HG02798 (cell line): ENCODE results near the gene METTL9.
"Not testable (repeated sequence)": the region's sequence is repeated elsewhere in the genome, so short reads cannot be mapped to it uniquely, and the experiment has no call there.

Experiments
- ATAC-seq: cut with Tn5 transposase; IDR thresholded peaks from one replicate; pipeline ENCODE4 v1.9.1; 2021; ENCODE audit warnings: mild to moderate bottlenecking; ENCODE audit not compliant: unreplicated experiment, poor library complexity

Gene METTL9

GRCh38 chr16:21654466-21654865 lies 55.1 kb downstream of the METTL9 start:
- no peak for ATAC-seq

- no peak for ATAC-seq
Measured at GRCh38 chr16:21654881-21655280, 55.5 kb downstream of the METTL9 start.

- ATAC-seq, result no peak
Measured at GRCh38 chr16:21656795-21657768, 57.7 kb downstream of the METTL9 start.

- no peak for ATAC-seq
Measured at GRCh38 chr16:21659124-21659523, 59.7 kb downstream of the METTL9 start.

DNA sequence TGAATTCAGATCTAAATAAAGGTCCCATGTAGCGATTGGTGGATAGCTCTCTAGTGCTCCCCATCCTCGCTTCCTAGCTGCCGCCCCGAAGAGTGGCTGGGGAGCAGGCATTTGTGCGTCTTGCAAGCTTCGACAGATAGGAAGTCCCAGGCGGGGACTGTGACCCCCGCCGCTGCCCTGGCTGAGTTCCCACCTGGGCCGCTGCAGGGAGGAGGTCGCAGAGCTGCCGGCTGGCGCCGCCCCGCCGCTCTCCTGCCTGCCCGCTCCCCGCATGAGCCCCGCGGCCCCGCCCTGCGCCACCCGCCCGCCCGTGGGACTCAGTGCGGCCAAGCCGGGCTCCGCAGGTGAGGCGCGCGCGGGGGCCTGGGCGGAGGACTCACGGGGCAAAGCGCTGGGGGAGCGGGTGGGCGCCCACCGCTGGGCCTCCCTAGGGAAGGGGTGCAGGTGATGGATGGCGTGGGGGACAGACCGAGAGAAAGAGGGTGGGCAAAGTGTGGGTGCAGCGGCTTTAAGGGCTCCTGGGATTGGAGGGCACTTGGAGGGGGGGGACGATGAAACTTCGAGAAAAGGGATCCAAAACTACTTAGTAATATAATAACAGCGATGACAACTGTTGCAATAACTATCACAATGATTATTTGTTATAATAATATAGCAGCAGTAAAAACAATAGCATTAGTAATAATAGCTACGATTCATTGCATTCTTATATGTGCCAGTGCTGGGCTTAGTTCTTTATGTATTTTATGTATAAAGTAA lies 64.7 kb downstream of the METTL9 start, which contains the start of gene OTOA:
Gene OTOA, plus strand, starts transcription at position 80 of the 759 bp plus-strand sequence. CDS start 14,547 bp downstream, outside the sequence.
- no peak for ATAC-seq

DNA sequence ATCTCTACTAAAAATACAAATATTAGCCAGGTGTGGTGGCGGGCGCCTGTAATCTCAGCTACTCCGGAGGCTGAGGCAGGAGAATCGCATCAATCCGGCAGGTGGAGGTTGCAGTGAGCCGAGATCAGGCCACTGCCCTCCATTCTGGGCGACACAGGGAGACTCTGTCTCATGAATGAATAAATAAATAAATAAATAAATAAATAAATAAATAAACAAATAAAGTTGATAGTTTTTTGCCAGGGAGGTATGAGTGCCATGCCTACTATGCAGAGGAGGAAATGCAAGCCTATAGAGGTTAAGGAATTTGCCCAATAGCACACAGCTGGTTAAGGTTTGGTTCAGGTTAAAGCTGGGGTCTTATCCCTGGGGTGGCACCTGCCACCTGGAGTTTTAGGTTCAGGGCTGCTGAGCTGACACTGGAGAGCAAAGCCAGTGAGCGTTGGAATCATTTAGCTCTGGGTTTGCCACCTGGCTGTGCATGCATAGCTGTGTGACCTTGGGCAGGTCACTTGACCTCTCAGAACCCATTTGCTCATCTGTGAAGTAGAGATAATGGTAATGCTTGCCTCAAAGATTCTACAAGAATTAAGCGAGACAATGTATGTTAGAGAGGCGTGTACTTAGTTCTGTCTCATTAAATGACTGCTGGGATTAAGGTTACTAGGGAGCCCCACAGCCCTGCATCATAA lies 65.6 kb downstream of the METTL9 start:
- no peak for ATAC-seq

- no peak for ATAC-seq
Measured at GRCh38 chr16:21666772-21667171, 67.4 kb downstream of the METTL9 start.

GRCh38 chr16:21667575-21667974 lies 68.2 kb downstream of the METTL9 start:
- no peak for ATAC-seq

DNA sequence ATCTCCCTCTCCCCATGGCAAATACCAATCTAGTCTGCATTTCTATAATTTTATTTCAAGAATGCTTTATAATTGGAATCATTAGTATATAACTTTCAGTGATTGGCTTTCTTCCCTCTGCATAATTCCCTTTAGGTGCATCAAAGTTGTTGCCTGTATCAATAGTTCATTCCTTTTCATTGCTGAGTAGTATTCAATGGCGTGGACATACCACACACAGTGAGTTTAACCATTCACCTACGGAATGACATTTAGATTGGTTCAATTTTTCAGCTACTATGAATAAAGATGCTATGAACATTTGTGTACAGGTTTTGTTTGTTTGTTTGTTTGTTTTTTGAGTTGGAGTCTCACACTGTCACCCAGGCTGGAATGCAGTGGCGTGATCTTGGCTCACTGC lies 74.1 kb downstream of the METTL9 start:
- ATAC-seq, result no peak

DNA sequence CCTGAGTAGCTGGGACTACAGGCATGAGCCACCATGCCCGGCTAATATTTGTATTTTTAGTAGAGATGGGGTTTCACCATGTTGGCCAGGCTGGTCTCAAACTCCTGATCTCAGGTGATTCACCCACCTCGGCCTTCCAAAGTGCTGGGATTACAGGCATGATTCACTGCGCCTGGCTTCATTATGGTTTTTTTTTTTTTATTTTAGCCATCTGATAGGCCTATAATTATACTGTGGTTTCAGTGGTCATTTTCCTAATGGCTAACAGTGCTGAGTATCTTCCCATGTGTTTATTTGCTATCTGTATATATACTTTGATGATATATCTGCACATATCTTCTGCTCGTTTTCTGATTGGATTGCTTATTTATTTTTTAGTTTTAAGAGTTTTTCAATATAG lies 75.1 kb downstream of the METTL9 start:
- ATAC-seq, result not testable (repeated sequence)

DNA sequence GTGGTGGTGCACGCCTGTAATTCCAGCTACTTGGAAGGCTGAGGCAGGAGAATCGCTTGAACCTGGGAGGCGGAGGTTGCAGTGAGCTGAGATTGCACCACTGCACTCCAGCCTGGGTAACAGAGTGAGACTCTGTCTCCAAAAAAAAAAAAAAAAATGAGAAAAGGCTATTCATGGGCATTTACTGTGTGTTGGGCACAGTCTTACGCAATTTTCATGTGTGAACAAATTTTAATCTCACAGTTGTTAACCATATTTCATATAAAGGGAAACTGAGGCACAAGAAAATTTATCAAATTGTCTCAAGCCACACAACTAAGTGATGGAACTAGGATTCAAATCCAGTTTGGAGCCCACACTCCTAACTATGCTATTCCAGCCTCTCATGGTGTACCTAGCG lies 81.3 kb downstream of the METTL9 start:
- not testable (repeated sequence) for ATAC-seq

- no peak for ATAC-seq
Measured at GRCh38 chr16:21683184-21683583, 83.8 kb downstream of the METTL9 start.

- ATAC-seq, result no peak
Measured at GRCh38 chr16:21684199-21684598, 84.8 kb downstream of the METTL9 start.

- no peak for ATAC-seq
Measured at GRCh38 chr16:21685034-21685455, 85.7 kb downstream of the METTL9 start.

- ATAC-seq, result no peak
Measured at GRCh38 chr16:21689107-21689506, 89.7 kb downstream of the METTL9 start.

- ATAC-seq, result not testable (repeated sequence)
Measured at GRCh38 chr16:21690967-21691366, 91.6 kb downstream of the METTL9 start.

DNA sequence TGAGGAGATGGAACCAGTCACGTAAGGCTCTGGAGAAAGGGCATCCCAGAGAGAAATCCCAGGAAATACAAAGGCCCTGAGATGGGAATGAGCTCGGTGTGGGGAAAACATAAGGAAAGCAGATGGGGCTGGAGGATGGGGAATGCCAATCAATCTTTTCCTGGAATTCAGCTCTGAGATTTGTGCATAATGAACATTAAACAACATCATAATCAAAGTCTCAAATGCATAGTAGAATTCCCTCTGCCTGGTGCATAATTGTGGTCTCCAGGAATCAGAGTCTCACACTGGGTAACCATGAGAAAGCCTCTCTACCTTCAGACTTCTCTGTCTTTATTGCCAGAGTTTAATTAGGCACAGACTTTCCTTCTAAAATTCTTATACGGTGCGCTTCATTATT lies 95.2 kb downstream of the METTL9 start:
- ATAC-seq, result no peak

DNA sequence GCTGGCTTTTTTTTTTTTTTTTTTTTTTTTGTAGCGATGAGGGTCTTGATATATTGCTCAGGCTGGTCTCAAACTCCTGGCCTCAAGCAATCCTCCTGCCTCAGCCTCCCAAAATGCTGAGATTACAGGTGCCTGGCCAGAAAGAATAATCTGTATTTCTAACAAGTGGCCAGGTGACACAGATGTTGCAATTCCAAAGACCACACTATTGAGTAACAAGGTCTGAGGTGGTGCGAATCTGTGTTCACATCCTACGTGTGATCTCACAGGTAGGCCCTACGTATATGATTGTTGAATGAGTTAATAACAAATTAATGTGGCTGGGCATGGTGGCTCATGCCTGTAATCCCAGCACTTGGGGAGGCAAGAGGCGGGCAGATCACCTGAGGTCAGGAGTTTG lies 97.7 kb downstream of the METTL9 start:
- no peak for ATAC-seq

DNA sequence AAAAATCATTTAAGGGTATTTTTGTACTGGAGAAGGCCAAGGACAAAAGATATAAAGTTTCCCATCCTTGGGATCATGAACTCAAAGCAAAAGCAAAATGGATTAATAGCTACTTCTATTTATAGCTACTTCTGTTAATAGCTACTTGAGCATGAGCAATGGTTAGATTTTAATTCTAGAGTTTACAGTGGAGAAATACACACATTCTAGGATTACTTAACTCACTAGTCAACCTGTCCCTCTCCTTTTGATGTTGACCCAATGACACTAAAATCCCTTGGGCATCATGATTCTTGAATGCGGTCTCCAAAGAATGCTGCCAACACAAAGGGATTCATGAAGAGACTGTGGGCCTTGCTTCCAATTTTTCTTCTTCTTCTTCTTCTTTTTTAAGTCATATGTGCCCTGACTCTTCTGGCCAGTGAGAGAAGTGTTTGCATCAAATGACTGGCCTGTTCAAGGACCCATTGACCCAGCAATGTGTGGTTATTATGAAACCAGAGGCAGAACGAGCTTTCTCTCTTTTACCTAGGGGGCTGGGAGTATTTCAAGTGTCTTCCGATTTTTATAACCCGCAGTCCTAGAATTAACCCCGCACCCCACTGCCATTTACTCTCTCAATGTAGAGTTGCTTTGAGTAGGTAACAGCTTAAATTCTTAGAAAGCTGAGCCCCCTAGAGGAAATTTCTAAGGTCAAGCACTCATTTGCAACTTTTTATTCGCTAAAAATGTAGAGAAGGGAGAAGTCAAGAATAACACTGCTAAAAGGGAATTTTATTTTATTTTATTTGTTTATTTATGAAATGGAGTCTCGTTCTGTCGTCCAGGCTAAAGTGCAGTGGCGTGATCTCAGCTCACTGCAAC lies 99.0 kb downstream of the METTL9 start:
- no peak for ATAC-seq

DNA sequence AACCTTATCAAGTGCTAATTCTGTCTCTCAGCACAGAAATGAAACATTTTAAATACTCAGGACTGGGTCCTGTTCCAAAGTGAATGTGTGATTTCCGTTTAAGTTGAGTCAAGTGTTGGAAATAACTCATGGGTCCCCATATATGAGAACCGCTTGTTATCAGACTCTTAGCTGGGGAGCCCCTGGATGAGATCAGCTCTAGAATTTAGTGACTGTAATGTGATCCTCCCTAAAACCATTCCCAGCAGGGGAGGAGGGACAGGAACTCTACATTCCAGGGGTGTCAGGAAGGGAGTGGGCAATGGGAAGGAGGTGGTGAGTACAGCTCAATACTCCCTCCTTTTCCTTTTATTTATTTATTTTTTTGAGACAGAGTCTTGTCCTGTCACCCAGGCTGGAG lies 101.9 kb downstream of the METTL9 start:
- no peak for ATAC-seq
